ENCODE measurements around the gene FAM53B. TPM values are rescaled to one million over a fixed set of nuclear protein-coding genes. Genes with fewer than 3 reads are reported as not detected.

The FAM53B gene
- total RNA-seq, 1 experiment from 2014 or later, result 11.2 TPM

DNA sequence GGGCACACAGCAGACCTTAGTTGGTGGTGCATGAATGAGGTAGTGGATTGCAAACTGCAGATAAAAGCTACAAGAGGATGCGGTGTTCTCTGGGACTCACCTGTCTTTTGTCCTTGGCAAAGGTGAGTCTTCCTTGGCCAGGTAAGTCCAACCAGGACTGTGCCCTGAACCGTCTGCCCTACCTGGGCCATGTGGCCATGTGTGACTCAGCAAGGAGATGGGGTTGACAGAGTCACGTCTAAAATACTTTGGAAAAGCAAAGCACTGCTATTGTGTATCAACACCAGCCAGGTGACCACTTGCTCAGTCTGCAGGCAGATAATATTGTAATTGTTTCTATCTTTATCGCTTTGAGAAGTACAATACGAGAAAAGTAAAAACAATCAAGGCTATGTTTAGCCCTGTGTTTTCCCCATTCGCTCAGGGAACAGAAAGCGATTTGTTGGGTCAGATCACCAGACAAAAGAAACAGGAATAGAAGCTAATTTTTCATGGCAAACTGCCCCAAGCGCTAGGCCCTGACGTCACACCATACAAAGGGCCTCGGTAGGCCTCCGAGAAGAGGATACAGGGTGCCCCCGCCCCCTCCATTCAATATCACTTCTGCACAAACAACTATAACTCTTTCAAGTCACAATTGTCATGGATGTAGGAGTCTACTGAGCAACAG is 57.3 kb downstream of the FAM53B start:
- Mint-ChIP-seq H3K27ac (ENCODE audit: unreplicated experiment) (no peak overlapping the region), H3K4me1 (ENCODE audit: low read depth, unreplicated experiment) (no peaks in the 10 kb centered on the region), H3K27me3 (ENCODE audit: unreplicated experiment) (no peaks in the 10 kb centered on the region), H3K4me3 (ENCODE audit: low read depth, unreplicated experiment) (no peak overlapping the region), H3K9me3 (ENCODE audit: low read depth, unreplicated experiment) (no peaks in the 10 kb centered on the region), H3K36me3 (ENCODE audit: insufficient read depth, unreplicated experiment) (no peaks in the 10 kb centered on the region)
- DNase-seq, result no peak
- intact Hi-C loops (cut with micrococcal nuclease; ENCODE audit: unreplicated experiment), result no loop called here
- no TSS peak for BruUV-seq (replicated peaks)
- CTCF ChIA-PET, result no interaction called here
- TF ChIP-seq, protein P1, sequence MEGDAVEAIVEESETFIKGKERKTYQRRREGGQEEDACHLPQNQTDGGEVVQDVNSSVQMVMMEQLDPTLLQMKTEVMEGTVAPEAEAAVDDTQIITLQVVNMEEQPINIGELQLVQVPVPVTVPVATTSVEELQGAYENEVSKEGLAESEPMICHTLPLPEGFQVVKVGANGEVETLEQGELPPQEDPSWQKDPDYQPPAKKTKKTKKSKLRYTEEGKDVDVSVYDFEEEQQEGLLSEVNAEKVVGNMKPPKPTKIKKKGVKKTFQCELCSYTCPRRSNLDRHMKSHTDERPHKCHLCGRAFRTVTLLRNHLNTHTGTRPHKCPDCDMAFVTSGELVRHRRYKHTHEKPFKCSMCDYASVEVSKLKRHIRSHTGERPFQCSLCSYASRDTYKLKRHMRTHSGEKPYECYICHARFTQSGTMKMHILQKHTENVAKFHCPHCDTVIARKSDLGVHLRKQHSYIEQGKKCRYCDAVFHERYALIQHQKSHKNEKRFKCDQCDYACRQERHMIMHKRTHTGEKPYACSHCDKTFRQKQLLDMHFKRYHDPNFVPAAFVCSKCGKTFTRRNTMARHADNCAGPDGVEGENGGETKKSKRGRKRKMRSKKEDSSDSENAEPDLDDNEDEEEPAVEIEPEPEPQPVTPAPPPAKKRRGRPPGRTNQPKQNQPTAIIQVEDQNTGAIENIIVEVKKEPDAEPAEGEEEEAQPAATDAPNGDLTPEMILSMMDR (IDR thresholded peaks at IDR 0.05; ENCODE audit: unreplicated experiment), result no peak

DNA sequence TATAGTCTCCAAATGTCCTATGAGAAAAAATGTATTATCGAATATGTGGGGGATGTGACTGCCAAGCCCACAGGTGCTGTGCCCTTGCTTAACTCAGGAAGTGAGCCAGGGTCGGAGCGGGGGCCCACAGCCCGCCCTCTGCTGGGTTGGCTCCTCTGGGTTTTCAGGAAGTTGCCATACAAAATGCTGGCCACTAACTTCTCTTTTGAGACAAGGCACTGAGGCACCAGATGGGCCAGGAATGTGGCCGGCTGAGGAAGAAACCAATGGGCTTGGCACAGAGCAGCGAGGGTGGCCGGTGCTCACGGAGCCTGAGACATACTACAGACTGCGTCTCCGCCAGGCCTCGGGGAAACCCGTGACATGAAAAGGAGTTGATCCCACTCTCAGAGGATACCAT is 58.9 kb downstream of the FAM53B start:
- no peak overlapping the region for H3K27ac Mint-ChIP-seq (ENCODE audit: unreplicated experiment)
- CTCF ChIA-PET, result no interaction called here
- TF ChIP-seq, protein P1 (IDR thresholded peaks at IDR 0.05; ENCODE audit: unreplicated experiment), result no peak
- no peak for DNase-seq
- H3K9me3 Mint-ChIP-seq (ENCODE audit: low read depth, unreplicated experiment), result no peaks in the 10 kb centered on the region
- H3K4me3 Mint-ChIP-seq (ENCODE audit: low read depth, unreplicated experiment), result no peak overlapping the region
- H3K4me1 Mint-ChIP-seq (ENCODE audit: low read depth, unreplicated experiment), result no peaks in the 10 kb centered on the region
- H3K36me3 Mint-ChIP-seq (ENCODE audit: insufficient read depth, unreplicated experiment), result no peaks in the 10 kb centered on the region
- no TSS peak for BruUV-seq (replicated peaks)
- no peaks in the 10 kb centered on the region for H3K27me3 Mint-ChIP-seq (ENCODE audit: unreplicated experiment)
- intact Hi-C loops (cut with micrococcal nuclease; ENCODE audit: unreplicated experiment), result no loop called here

DNA sequence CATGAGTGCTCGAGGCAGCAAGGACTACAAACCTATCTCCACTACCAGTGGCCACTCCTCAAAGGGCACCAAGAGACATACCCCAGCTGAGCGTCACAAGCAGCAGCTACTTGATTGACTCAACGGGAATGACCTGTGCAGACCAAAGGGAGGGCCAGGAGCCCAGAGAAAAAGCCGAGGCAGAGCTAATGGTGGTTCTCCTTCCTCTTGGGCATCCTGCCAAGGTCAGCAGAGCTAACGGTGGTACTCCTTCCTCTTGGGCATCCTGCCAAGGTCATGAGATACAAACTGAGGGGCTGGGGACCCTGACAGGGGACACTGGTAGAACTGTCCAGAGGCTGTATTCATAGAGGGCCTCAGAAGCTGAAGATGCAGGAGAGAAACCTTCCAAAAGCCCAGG is 60.4 kb downstream of the FAM53B start:
- no TSS peak for BruUV-seq (replicated peaks)
- H3K27ac Mint-ChIP-seq (ENCODE audit: unreplicated experiment), result no peak overlapping the region

DNA sequence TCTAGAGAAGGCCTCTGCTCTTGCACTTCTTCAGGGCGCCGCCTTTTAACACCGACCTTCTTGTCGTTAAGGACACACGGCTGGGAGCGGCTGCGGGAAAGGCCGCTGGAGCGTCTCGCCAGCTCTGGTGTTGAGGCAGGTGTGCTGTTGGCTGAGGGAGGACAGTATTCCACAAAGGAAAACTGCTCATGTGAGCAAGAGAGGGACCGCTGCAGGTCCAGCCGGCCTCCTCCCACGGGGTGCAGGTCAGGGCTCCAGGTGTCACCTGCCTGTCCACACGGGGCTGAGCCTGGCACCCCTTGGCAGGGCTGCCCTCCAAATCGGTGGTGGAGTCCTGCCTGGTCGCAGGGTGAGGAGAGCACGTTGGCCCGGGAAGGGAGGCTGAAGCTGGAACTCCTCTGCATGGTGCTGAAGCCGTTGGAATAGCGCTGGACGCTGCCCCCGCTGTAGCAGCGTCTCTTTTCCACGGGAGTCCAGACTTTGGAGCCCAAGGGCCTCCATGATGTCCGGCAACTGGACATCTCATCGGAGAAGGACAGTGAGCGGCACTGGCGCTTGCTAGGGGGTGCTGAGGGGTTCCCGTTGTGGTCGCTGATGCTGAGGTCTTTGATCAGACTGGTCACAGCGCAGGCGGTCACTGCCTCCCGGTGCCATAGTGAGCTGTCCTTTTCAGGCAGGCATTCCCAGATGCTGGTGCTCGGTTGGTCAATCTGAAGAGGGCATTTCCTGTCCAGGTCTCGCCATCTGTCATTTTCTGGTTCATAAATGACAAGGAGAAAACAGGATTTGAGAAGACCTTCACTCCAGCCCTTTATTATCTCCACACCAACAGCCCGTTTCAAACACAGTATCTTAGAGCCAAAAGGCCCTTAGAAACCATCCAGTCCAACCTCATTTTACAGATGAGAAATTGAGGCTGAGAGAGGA is 62.3 kb downstream of the FAM53B start:
- Mint-ChIP-seq H3K4me1 (ENCODE audit: low read depth, unreplicated experiment) (no peaks in the 10 kb centered on the region), H3K4me3 (ENCODE audit: low read depth, unreplicated experiment) (no peak overlapping the region), H3K27ac (ENCODE audit: unreplicated experiment) (no peak overlapping the region), H3K27me3 (ENCODE audit: unreplicated experiment) (no peaks in the 10 kb centered on the region), H3K9me3 (ENCODE audit: low read depth, unreplicated experiment) (no peaks in the 10 kb centered on the region), H3K36me3 (ENCODE audit: insufficient read depth, unreplicated experiment) (no peaks in the 10 kb centered on the region)
- TF ChIP-seq, protein P1 (IDR thresholded peaks at IDR 0.05; ENCODE audit: unreplicated experiment), result no peak
- CTCF ChIA-PET, result no interaction called here
- intact Hi-C loops (cut with micrococcal nuclease; ENCODE audit: unreplicated experiment), result no loop called here
- BruUV-seq (replicated peaks), result no TSS peak
- no peak for DNase-seq

More for the DNA sequence above, 60.4 kb downstream of the FAM53B start:
- H3K4me1 Mint-ChIP-seq (ENCODE audit: low read depth, unreplicated experiment), result no peaks in the 10 kb centered on the region
- H3K4me3 Mint-ChIP-seq (ENCODE audit: low read depth, unreplicated experiment), result no peak overlapping the region
- CTCF ChIA-PET, result no interaction called here
- intact Hi-C loops (cut with micrococcal nuclease; ENCODE audit: unreplicated experiment), result no loop called here
- TF ChIP-seq, protein P1 (IDR thresholded peaks at IDR 0.05; ENCODE audit: unreplicated experiment), result no peak
- H3K9me3 Mint-ChIP-seq (ENCODE audit: low read depth, unreplicated experiment), result no peaks in the 10 kb centered on the region
- no peaks in the 10 kb centered on the region for H3K36me3 Mint-ChIP-seq (ENCODE audit: insufficient read depth, unreplicated experiment)
- no peak for DNase-seq
- no peaks in the 10 kb centered on the region for H3K27me3 Mint-ChIP-seq (ENCODE audit: unreplicated experiment)

Data from Calu3 (cell line).